ENCODE results near the gene GGTA1.

The GGTA1 gene

GRCh38 chr9:121452085-121452484 is 47.6 kb downstream of the GGTA1 start:
- Mint-ChIP-seq H3K4me3 (no peak overlapping the region), H3K27me3 (ENCODE audit: low read depth) (peaks cover 4% of the 10 kb centered on the region), H3K36me3 (ENCODE audit: low read depth) (no peaks in the 10 kb centered on the region), H3K27ac (no peak overlapping the region), H3K4me1 (peaks cover 16% of the 10 kb centered on the region), H3K9me3 (peaks cover 7% of the 10 kb centered on the region)
- TF ChIP-seq CTCF (IDR thresholded peaks at IDR 0.05; ENCODE audit: unreplicated experiment in 3 of 3): no peak

GRCh38 chr9:121451586-121451985 is 48.1 kb downstream of the GGTA1 start:
- Mint-ChIP-seq H3K4me1 (peaks cover 16% of the 10 kb centered on the region), H3K36me3 (ENCODE audit: low read depth) (no peaks in the 10 kb centered on the region), H3K4me3 (no peak overlapping the region), H3K27me3 (ENCODE audit: low read depth) (peaks cover under 1% of the 10 kb centered on the region), H3K9me3 (peaks cover 8% of the 10 kb centered on the region), H3K27ac (no peak overlapping the region)
- no peak for TF ChIP-seq CTCF (IDR thresholded peaks at IDR 0.05; ENCODE audit: unreplicated experiment in 3 of 3)

- TF ChIP-seq CTCF (IDR thresholded peaks at IDR 0.05; ENCODE audit: unreplicated experiment in 3 of 3): no peak
- Mint-ChIP-seq H3K4me1 (peaks cover 16% of the 10 kb centered on the region), H3K36me3 (ENCODE audit: low read depth) (no peaks in the 10 kb centered on the region), H3K27ac (no peak overlapping the region), H3K4me3 (no peak overlapping the region), H3K27me3 (ENCODE audit: low read depth) (peaks cover 11% of the 10 kb centered on the region), H3K9me3 (peaks cover 8% of the 10 kb centered on the region)
Measured at GRCh38 chr9:121450241-121450640, 49.4 kb downstream of the GGTA1 start.

GRCh38 chr9:121449786-121450185 is 49.9 kb downstream of the GGTA1 start:
- peaks cover 8% of the 10 kb centered on the region for H3K9me3 Mint-ChIP-seq

GRCh38 chr9:121447321-121447834 is 52.3 kb downstream of the GGTA1 start:
- H3K4me1 Mint-ChIP-seq: peaks cover 11% of the 10 kb centered on the region
- TF ChIP-seq CTCF (IDR thresholded peaks at IDR 0.05; ENCODE audit: unreplicated experiment in 3 of 3): no peak
- peaks cover 24% of the 10 kb centered on the region for H3K27me3 Mint-ChIP-seq (ENCODE audit: low read depth)
- H3K27ac Mint-ChIP-seq: no peak overlapping the region
- no peak overlapping the region for H3K4me3 Mint-ChIP-seq
- H3K36me3 Mint-ChIP-seq (ENCODE audit: low read depth): no peaks in the 10 kb centered on the region
- peaks cover 8% of the 10 kb centered on the region for H3K9me3 Mint-ChIP-seq

More at GRCh38 chr9:121449786-121450185, 49.9 kb downstream of the GGTA1 start:
- H3K4me1 Mint-ChIP-seq: peaks cover 16% of the 10 kb centered on the region
- peaks cover 11% of the 10 kb centered on the region for H3K27me3 Mint-ChIP-seq (ENCODE audit: low read depth)
- H3K27ac Mint-ChIP-seq: no peak overlapping the region
- H3K36me3 Mint-ChIP-seq (ENCODE audit: low read depth): no peaks in the 10 kb centered on the region
- no peak for TF ChIP-seq CTCF (IDR thresholded peaks at IDR 0.05; ENCODE audit: unreplicated experiment in 3 of 3)
- no peak overlapping the region for H3K4me3 Mint-ChIP-seq

- Mint-ChIP-seq H3K27me3 (ENCODE audit: low read depth) (peaks cover 30% of the 10 kb centered on the region), H3K4me3 (no peak overlapping the region), H3K27ac (no peak overlapping the region), H3K9me3 (peaks cover 8% of the 10 kb centered on the region), H3K4me1 (peaks cover 11% of the 10 kb centered on the region), H3K36me3 (ENCODE audit: low read depth) (no peaks in the 10 kb centered on the region)
- no peak for TF ChIP-seq CTCF (IDR thresholded peaks at IDR 0.05; ENCODE audit: unreplicated experiment in 3 of 3)
Measured at GRCh38 chr9:121445986-121446385, 53.7 kb downstream of the GGTA1 start.
